Ishikawa (cell line): ENCODE measurements around the gene PRKCE.

Experiments
- CEBPB ChIP-seq: IDR thresholded peaks from 2 replicates; pipeline ENCODE4 v1.6.1; 2012
- CREB1 ChIP-seq: IDR thresholded peaks from 2 replicates; pipeline ENCODE4 v1.6.1; 2012; ENCODE audit warnings: low read depth
- EP300 ChIP-seq: IDR thresholded peaks from 2 replicates; pipeline ENCODE4 v1.6.1; 2012; ENCODE audit warnings: borderline replicate concordance
- RAD21 ChIP-seq: IDR thresholded peaks from 2 replicates; pipeline ENCODE4 v1.6.1; 2012; ENCODE audit warnings: low read depth
- TAF1 ChIP-seq: IDR thresholded peaks from 2 replicates; pipeline ENCODE4 v1.6.1; 2012; ENCODE audit warnings: low read depth, mild to moderate bottlenecking
- TCF12 ChIP-seq: IDR thresholded peaks from 2 replicates; pipeline ENCODE4 v1.6.1; 2012; ENCODE audit warnings: low read depth
- TEAD4 ChIP-seq: IDR thresholded peaks from 2 replicates; pipeline ENCODE4 v1.6.1; 2012
- YY1 ChIP-seq: IDR thresholded peaks from 2 replicates; pipeline ENCODE4 v1.6.1; 2012; ENCODE audit warnings: low read depth
- ZBTB7A ChIP-seq: IDR thresholded peaks from 2 replicates; pipeline ENCODE4 v1.6.1; 2012; ENCODE audit warnings: low read depth
- TF ChIP-seq, protein P1 (sequence below): IDR thresholded peaks from 2 replicates; pipeline ENCODE4 v1.6.1; 2012; ENCODE audit warnings: low read depth, mild to moderate bottlenecking
- TF ChIP-seq, protein P2 (sequence below): IDR thresholded peaks from 2 replicates; pipeline ENCODE4 v1.6.1; 2012

DNA sequence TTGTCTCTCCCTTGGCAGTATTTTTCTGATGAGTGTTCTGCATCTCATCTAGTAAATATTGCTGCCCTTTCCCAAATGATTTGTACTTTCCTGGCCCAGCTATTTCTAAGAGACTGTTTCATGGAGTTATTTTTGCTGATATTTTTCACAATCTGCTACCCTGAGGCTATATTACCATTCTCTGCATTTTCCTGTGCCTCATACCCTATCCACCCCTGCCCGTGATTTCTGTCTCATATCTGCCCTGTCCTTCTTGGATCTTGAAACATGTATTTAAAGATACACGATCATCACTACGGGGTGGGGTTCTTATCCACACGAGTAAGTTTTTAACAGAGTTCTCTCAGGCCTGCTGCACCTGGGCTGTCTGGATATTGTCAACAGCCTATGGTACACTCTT, 556.1 kb downstream of the PRKCE start:
- no peak for TF ChIP-seq CEBPB
- no peak for TF ChIP-seq ZBTB7A
- TF ChIP-seq TAF1, result no peak
- TF ChIP-seq EP300, result no peak
- no peak for TF ChIP-seq TCF12
- TF ChIP-seq RAD21, result no peak
- TF ChIP-seq, protein P1, sequence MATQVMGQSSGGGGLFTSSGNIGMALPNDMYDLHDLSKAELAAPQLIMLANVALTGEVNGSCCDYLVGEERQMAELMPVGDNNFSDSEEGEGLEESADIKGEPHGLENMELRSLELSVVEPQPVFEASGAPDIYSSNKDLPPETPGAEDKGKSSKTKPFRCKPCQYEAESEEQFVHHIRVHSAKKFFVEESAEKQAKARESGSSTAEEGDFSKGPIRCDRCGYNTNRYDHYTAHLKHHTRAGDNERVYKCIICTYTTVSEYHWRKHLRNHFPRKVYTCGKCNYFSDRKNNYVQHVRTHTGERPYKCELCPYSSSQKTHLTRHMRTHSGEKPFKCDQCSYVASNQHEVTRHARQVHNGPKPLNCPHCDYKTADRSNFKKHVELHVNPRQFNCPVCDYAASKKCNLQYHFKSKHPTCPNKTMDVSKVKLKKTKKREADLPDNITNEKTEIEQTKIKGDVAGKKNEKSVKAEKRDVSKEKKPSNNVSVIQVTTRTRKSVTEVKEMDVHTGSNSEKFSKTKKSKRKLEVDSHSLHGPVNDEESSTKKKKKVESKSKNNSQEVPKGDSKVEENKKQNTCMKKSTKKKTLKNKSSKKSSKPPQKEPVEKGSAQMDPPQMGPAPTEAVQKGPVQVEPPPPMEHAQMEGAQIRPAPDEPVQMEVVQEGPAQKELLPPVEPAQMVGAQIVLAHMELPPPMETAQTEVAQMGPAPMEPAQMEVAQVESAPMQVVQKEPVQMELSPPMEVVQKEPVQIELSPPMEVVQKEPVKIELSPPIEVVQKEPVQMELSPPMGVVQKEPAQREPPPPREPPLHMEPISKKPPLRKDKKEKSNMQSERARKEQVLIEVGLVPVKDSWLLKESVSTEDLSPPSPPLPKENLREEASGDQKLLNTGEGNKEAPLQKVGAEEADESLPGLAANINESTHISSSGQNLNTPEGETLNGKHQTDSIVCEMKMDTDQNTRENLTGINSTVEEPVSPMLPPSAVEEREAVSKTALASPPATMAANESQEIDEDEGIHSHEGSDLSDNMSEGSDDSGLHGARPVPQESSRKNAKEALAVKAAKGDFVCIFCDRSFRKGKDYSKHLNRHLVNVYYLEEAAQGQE, result no peak
- no peak for TF ChIP-seq TEAD4
- TF ChIP-seq CREB1, result no peak
- TF ChIP-seq, protein P2, sequence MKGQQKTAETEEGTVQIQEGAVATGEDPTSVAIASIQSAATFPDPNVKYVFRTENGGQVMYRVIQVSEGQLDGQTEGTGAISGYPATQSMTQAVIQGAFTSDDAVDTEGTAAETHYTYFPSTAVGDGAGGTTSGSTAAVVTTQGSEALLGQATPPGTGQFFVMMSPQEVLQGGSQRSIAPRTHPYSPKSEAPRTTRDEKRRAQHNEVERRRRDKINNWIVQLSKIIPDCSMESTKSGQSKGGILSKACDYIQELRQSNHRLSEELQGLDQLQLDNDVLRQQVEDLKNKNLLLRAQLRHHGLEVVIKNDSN, result no peak
- TF ChIP-seq YY1, result no peak
